ENCODE measurements around the gene PLPP4.
A peak's percentile ranks its signal among the peaks of the same experiment; 100 is the strongest.

The PLPP4 gene

GRCh38 chr10:120527691-120528090, 70.7 kb downstream of the PLPP4 start:
- no peak for DNase-seq

- DNase-seq = no peak
These were observed 73.7 kb downstream of the PLPP4 start for GRCh38 chr10:120530699-120531098.

- DNase-seq = no peak
These were observed 81.1 kb downstream of the PLPP4 start for GRCh38 chr10:120538091-120538490.

GRCh38 chr10:120539076-120539475, 82.0 kb downstream of the PLPP4 start:
- DNase-seq = no peak

- no peak for DNase-seq
These were observed 83.5 kb downstream of the PLPP4 start for GRCh38 chr10:120540486-120540885.

- DNase-seq = no peak
These were observed 85.0 kb downstream of the PLPP4 start for GRCh38 chr10:120541984-120542383.

GRCh38 chr10:120542591-120542990, 85.6 kb downstream of the PLPP4 start:
- no peak for DNase-seq

- DNase-seq = no peak
These were observed 86.3 kb downstream of the PLPP4 start for GRCh38 chr10:120543291-120543690.

GRCh38 chr10:120548210-120548609, 91.2 kb downstream of the PLPP4 start:
- no peak for DNase-seq

GRCh38 chr10:120552262-120552661, 95.2 kb downstream of the PLPP4 start:
- DNase-seq = no peak

GRCh38 chr10:120553911-120554310, 96.9 kb downstream of the PLPP4 start:
- no peak for DNase-seq

- no peak for DNase-seq
These were observed 98.4 kb downstream of the PLPP4 start for GRCh38 chr10:120555436-120555835.

GRCh38 chr10:120555842-120556532, 99.0 kb downstream of the PLPP4 start:
- peak in 1 of 3 experiments; percentile 43 for DNase-seq

GRCh38 chr10:120557311-120557710, 100.3 kb downstream of the PLPP4 start:
- peak in 1 of 3 experiments; percentile 23 for DNase-seq

- peak; percentile 13 to 62 (median 34) for DNase-seq
These were observed 102.8 kb downstream of the PLPP4 start for GRCh38 chr10:120559800-120560199.

- no peak for DNase-seq
These were observed 105.9 kb downstream of the PLPP4 start for GRCh38 chr10:120562956-120563355.

GRCh38 chr10:120570418-120570817, 113.4 kb downstream of the PLPP4 start:
- no peak for DNase-seq

GRCh38 chr10:120571266-120571665, 114.2 kb downstream of the PLPP4 start:
- DNase-seq = no peak

- DNase-seq = no peak
These were observed 115.3 kb downstream of the PLPP4 start for GRCh38 chr10:120572307-120572706.

GRCh38 chr10:120573355-120573754, 116.3 kb downstream of the PLPP4 start:
- DNase-seq = no peak

- no peak for DNase-seq
These were observed 118.0 kb downstream of the PLPP4 start for GRCh38 chr10:120574981-120575380.

- DNase-seq = no peak
These were observed 118.4 kb downstream of the PLPP4 start for GRCh38 chr10:120575411-120575810.

- DNase-seq = no peak
These were observed 121.1 kb downstream of the PLPP4 start for GRCh38 chr10:120578134-120578533.

GRCh38 chr10:120578890-120579289, 121.9 kb downstream of the PLPP4 start:
- DNase-seq = no peak
